SIG-M5 treated with dmso at 0.1 percent for 504 hours (cell line): ENCODE measurements around the gene TMPRSS4.
"Not testable (repeated sequence)": the region's sequence is repeated elsewhere in the genome, so short reads cannot be mapped to it uniquely, and the experiment has no call there.

Experiments
- DNase-seq: peaks from one replicate; lab custom pipeline; 2025; ENCODE audit not compliant: unreplicated experiment; lab: John Stamatoyannopoulos, UW

The TMPRSS4 gene

GRCh38 chr11:118055966-118056365 is 20.9 kb upstream of the TMPRSS4 start:
- DNase-seq = no peak

- no peak for DNase-seq
Measured at GRCh38 chr11:118056806-118057205, 20.1 kb upstream of the TMPRSS4 start.

GRCh38 chr11:118057251-118058145 is 19.4 kb upstream of the TMPRSS4 start:
- DNase-seq = no peak

- no peak for DNase-seq
Measured at GRCh38 chr11:118058311-118059245, 18.3 kb upstream of the TMPRSS4 start.

GRCh38 chr11:118059246-118059940 is 17.5 kb upstream of the TMPRSS4 start:
- DNase-seq = no peak

GRCh38 chr11:118060081-118060661 is 16.7 kb upstream of the TMPRSS4 start:
- DNase-seq = no peak

GRCh38 chr11:118060869-118061268 is 16.0 kb upstream of the TMPRSS4 start:
- no peak for DNase-seq

GRCh38 chr11:118061586-118062125 is 15.2 kb upstream of the TMPRSS4 start:
- no peak for DNase-seq

GRCh38 chr11:118062181-118062580 is 14.7 kb upstream of the TMPRSS4 start:
- DNase-seq = not testable (repeated sequence)

- DNase-seq = not testable (repeated sequence)
Measured at GRCh38 chr11:118062631-118063030, 14.2 kb upstream of the TMPRSS4 start.

GRCh38 chr11:118064956-118065355 is 11.9 kb upstream of the TMPRSS4 start:
- DNase-seq = no peak

- DNase-seq = no peak
Measured at GRCh38 chr11:118065384-118065783, 11.5 kb upstream of the TMPRSS4 start.

- DNase-seq = no peak
Measured at GRCh38 chr11:118067006-118067405, 9.9 kb upstream of the TMPRSS4 start.

- DNase-seq = no peak
Measured at GRCh38 chr11:118068206-118068944, 8.5 kb upstream of the TMPRSS4 start.

GRCh38 chr11:118068945-118069612 is 7.8 kb upstream of the TMPRSS4 start:
- DNase-seq = no peak

- no peak for DNase-seq
Measured at GRCh38 chr11:118071416-118072030, 5.4 kb upstream of the TMPRSS4 start.

GRCh38 chr11:118073554-118073953 is 3.3 kb upstream of the TMPRSS4 start:
- no peak for DNase-seq

- DNase-seq = no peak
Measured at GRCh38 chr11:118074091-118074685, 2.7 kb upstream of the TMPRSS4 start.
